Stimulated activated CD4-positive, alpha-beta T cell treated with anti-CD3 and anti-CD28 coated beads, Interleukin-4, amount 100 ng/mL, for 24 hours (primary cell): ENCODE data around the gene GRIN2A.

Source experiments
- DNase-seq: peaks from one replicate; pipeline ENCODE4 v3.0.0-alpha.2; 2020

GRIN2A gene

GRCh38 chr16:10128397-10129258, 53.6 kb downstream of the GRIN2A start:
- DNase-seq = no peak

- DNase-seq = no peak
These were observed 55.5 kb downstream of the GRIN2A start for GRCh38 chr16:10126686-10127085.

GRCh38 chr16:10123141-10123540, 59.1 kb downstream of the GRIN2A start:
- DNase-seq = no peak

GRCh38 chr16:10122546-10122945, 59.7 kb downstream of the GRIN2A start:
- no peak for DNase-seq

- DNase-seq = no peak
These were observed 60.3 kb downstream of the GRIN2A start for GRCh38 chr16:10121897-10122425.

- DNase-seq = no peak
These were observed 60.7 kb downstream of the GRIN2A start for GRCh38 chr16:10121491-10121890.

GRCh38 chr16:10120953-10121352, 61.3 kb downstream of the GRIN2A start:
- no peak for DNase-seq

GRCh38 chr16:10114409-10114808, 67.8 kb downstream of the GRIN2A start:
- no peak for DNase-seq

- DNase-seq = no peak
These were observed 69.0 kb downstream of the GRIN2A start for GRCh38 chr16:10113248-10113647.

- no peak for DNase-seq
These were observed 70.2 kb downstream of the GRIN2A start for GRCh38 chr16:10112021-10112420.

- DNase-seq = no peak
These were observed 71.0 kb downstream of the GRIN2A start for GRCh38 chr16:10111156-10111761.

GRCh38 chr16:10110552-10110951, 71.7 kb downstream of the GRIN2A start:
- no peak for DNase-seq

- DNase-seq = no peak
These were observed 75.1 kb downstream of the GRIN2A start for GRCh38 chr16:10107081-10107480.

GRCh38 chr16:10103700-10104099, 78.5 kb downstream of the GRIN2A start:
- DNase-seq = no peak

- no peak for DNase-seq
These were observed 79.1 kb downstream of the GRIN2A start for GRCh38 chr16:10103118-10103517.

- DNase-seq = no peak
These were observed 81.4 kb downstream of the GRIN2A start for GRCh38 chr16:10100829-10101228.

GRCh38 chr16:10098991-10099390, 83.2 kb downstream of the GRIN2A start:
- no peak for DNase-seq

GRCh38 chr16:10097271-10097670, 85.0 kb downstream of the GRIN2A start:
- no peak for DNase-seq

- no peak for DNase-seq
These were observed 88.7 kb downstream of the GRIN2A start for GRCh38 chr16:10093576-10093975.

- no peak for DNase-seq
These were observed 91.4 kb downstream of the GRIN2A start for GRCh38 chr16:10090816-10091215.

GRCh38 chr16:10088380-10088793, 93.8 kb downstream of the GRIN2A start:
- no peak for DNase-seq

- no peak for DNase-seq
These were observed 95.1 kb downstream of the GRIN2A start for GRCh38 chr16:10087151-10087550.

- DNase-seq = no peak
These were observed 95.6 kb downstream of the GRIN2A start for GRCh38 chr16:10086620-10087019.

- DNase-seq = no peak
These were observed 97.0 kb downstream of the GRIN2A start for GRCh38 chr16:10085078-10085798.
